ENCODE results near the gene HSPA6.
A peak's percentile ranks its signal among the peaks of the same experiment; 100 is the strongest.
"Not testable (repeated sequence)": the region's sequence is repeated elsewhere in the genome, so short reads cannot be mapped to it uniquely, and the experiment has no call there.

HSPA6 gene

GRCh38 chr1:161505686-161506085, 18.7 kb upstream of the HSPA6 start:
- DNase-seq = no peak

- DNase-seq = no peak
Measured at GRCh38 chr1:161506336-161507223, 17.8 kb upstream of the HSPA6 start.

GRCh38 chr1:161510477-161510876, 13.9 kb upstream of the HSPA6 start:
- no peak for DNase-seq

GRCh38 chr1:161511018-161511755, 13.2 kb upstream of the HSPA6 start:
- no peak for DNase-seq

- DNase-seq = no peak
Measured at GRCh38 chr1:161511756-161512060, 12.6 kb upstream of the HSPA6 start.

- DNase-seq = not testable (repeated sequence)
Measured at GRCh38 chr1:161512636-161513447, 11.5 kb upstream of the HSPA6 start.

- DNase-seq = not testable (repeated sequence)
Measured at GRCh38 chr1:161513448-161513780, 10.9 kb upstream of the HSPA6 start.

GRCh38 chr1:161513953-161514352, 10.4 kb upstream of the HSPA6 start:
- DNase-seq = peak; percentile 18

GRCh38 chr1:161523041-161523816, 1.1 kb upstream of the HSPA6 start:
- not testable (repeated sequence) for DNase-seq

GRCh38 chr1:161524742-161525291, 477 bp downstream of the HSPA6 start:
- DNase-seq = not testable (repeated sequence)

GRCh38 chr1:161525321-161525720, 981 bp downstream of the HSPA6 start:
- DNase-seq = not testable (repeated sequence)

- not testable (repeated sequence) for DNase-seq
Measured at GRCh38 chr1:161525918-161526317, 1.6 kb downstream of the HSPA6 start.

- DNase-seq = not testable (repeated sequence)
Measured at GRCh38 chr1:161528550-161528949, 4.2 kb downstream of the HSPA6 start.

- not testable (repeated sequence) for DNase-seq
Measured at GRCh38 chr1:161529463-161530104, 5.2 kb downstream of the HSPA6 start.

- peak; percentile 37 for DNase-seq
Measured at GRCh38 chr1:161530158-161530557, 5.8 kb downstream of the HSPA6 start.

GRCh38 chr1:161530671-161531641, 6.6 kb downstream of the HSPA6 start:
- peak; percentile 92 for DNase-seq

GRCh38 chr1:161531986-161532643, 7.8 kb downstream of the HSPA6 start:
- DNase-seq = no peak

- DNase-seq = not testable (repeated sequence)
Measured at GRCh38 chr1:161532644-161533567, 8.6 kb downstream of the HSPA6 start.

Measured in HCEC 1CT (cell line).